GM12872 (cell line): ENCODE data around the gene SGK1.

Experiments
- TF ChIP-seq, protein P1 (sequence below): IDR thresholded peaks from 3 replicates; pipeline ENCODE4 v1.5.1; 2011; ENCODE audit warnings: low read depth, mild to moderate bottlenecking, low read length, moderate library complexity; ENCODE audit not compliant: insufficient read depth

SGK1 gene

DNA sequence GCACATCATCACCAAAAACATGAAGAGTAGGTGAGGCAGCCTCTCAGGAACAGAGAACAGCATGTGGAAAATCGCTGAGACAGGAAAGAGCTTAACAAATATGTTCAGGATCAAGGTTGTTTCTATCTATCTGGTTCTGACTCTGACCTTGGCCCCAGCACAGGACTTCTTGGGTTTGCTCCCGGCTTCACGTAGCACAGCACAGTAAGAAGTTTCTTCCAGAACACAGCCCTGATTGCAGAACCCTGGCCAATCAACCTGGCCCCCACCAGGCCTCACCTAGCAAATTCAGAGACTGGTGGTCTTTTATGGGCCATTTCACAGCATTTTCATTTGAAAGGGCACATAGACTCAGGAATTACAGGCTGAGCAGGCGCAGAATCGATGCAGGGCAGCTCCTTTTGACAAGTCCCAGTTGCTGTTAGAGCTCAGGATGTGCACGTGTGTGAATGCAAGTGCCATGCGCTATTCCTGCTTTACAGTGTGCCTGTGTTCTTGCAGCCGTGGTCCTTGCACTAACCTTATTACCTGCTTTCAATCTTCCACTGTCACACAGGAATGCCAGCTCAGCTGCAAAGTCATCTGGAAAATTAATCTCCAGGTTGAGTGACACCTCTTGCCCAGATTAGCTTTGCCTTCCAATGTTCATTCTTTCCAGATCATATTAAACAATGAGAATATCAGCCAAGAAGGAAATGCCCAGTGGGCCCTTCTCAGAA lies 165.0 kb downstream of the SGK1 start:
- TF ChIP-seq, protein P1, sequence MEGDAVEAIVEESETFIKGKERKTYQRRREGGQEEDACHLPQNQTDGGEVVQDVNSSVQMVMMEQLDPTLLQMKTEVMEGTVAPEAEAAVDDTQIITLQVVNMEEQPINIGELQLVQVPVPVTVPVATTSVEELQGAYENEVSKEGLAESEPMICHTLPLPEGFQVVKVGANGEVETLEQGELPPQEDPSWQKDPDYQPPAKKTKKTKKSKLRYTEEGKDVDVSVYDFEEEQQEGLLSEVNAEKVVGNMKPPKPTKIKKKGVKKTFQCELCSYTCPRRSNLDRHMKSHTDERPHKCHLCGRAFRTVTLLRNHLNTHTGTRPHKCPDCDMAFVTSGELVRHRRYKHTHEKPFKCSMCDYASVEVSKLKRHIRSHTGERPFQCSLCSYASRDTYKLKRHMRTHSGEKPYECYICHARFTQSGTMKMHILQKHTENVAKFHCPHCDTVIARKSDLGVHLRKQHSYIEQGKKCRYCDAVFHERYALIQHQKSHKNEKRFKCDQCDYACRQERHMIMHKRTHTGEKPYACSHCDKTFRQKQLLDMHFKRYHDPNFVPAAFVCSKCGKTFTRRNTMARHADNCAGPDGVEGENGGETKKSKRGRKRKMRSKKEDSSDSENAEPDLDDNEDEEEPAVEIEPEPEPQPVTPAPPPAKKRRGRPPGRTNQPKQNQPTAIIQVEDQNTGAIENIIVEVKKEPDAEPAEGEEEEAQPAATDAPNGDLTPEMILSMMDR, result no peak

DNA sequence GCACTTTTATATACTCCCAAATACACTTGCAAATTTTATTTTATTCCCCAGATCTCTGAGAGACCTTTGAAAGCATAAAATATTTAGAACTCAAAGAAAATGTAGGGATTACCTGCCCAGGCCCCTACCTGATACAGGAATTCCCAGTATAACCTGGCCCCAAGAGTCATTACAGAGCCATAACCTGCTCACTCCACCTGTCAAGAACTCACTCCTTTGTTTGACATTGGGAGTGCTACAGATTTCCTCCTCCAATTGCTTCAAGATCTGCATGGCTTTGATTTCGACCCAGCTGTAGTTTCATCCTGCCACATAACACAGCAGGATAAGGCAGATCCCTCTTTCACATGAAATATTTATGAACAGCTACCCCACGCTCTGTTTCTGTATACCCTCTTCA lies 169.3 kb downstream of the SGK1 start:
- TF ChIP-seq, protein P1, result no peak

DNA sequence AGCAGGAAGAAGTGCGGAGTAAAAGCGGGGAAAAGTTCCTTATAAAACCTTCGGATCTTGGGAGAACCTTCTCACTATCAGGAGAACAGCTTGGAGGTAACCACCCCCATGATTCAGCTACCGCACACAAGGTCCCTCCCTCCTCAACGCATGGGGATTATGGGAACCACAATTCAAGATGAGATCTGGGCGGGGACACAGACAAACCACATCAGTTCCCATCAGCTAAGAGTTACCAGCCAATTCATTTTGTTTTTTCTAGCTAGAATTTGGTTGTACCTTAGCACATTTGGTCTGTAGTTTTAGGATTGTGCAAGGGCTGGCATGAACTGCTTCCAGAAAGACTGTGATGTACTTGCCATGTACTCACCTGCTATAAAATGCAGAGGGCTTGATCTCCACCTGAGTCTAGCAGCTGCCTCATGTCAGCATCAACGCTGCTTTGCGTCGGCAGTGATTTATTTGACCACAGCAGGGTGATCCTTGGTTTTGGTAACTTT lies 170.8 kb downstream of the SGK1 start:
- TF ChIP-seq, protein P1, result no peak

DNA sequence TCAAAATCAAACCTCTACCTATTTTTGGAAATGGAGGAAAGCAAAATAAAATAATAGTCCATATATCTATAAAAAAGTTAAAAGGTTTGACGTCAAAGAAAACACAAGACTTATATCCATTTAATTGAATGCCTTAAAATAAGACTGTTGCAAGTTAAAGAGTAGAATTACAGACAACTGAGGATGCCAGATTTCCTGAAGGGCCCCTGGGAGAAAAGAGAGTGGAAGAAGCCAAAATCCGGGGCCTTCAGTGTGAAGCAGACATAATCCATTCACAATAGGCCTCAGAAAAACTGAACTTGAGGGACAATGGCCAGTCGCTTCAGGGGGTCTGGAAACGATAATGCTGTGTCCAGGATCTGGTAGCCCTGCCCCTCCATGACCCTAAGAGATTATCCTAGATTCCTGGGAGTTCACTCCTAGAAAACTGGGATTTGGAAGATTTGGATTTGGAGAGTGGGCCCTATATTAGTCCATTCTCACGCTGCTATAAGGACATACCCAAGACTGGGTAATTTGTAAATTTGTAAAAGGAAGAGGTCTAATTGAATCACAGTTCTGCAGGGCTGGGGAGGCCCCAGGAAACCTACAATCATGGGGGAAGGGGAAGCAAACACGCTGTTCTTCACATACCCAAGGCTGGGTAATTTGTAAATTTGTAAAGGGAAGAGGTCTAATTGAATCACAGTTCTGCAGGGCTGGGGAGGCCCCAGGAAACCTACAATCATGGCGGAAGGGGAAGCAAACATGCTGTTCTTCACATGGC lies 171.5 kb downstream of the SGK1 start:
- TF ChIP-seq, protein P1, result no peak

DNA sequence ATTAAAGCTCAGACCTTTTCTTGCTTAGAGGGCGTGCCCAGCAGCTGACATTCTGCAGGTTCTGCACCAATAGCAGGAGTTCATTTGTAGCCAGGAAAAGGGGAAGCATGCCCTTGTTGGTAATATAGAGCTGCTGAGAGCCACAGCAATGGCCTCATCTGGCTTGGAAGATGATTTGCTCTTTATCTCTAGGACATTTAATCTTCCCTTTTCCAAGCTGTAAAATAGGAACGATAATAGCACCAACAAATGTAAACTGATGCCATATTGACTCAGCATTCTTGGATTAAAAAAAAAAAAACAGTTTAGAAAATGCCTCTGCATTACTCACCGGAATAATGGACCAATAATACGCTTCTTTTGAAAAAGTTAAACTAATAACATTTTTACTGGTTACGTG lies 172.1 kb downstream of the SGK1 start:
- TF ChIP-seq, protein P1, result no peak

DNA sequence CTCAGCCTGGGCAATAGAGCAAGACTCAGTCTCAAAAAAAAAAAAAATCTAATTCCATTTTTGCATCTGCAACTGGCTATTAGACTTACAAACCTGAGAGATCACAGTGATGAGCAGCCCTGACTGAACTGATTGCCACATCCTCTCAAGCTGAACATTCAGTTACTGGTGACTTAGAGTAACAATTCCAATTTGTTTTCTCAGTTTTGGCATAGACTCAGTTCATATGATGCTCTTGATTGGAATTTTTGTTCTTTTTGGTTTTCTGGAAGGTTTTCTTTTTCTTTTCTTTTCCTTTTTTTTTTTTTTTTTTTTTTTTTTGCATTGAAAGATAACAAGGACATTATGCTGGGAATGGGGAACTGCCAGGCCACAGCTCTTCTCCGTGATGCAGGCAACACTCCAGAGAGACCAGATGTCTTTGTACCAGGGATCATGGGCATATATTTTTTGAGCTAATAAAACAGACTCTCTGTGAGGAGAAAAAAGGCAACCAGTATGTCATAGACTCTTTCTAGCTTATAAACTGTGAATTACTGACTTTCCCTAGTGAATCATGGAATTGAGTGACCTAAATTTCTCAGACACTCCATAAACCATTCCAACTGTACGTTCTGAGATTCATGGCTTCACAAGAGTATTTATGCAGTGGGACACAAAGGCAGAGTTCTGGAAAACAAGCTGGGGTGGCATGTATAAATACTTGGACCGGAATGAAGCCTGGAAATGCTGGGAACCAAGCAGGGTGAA lies 179.5 kb downstream of the SGK1 start:
- TF ChIP-seq, protein P1, result no peak

DNA sequence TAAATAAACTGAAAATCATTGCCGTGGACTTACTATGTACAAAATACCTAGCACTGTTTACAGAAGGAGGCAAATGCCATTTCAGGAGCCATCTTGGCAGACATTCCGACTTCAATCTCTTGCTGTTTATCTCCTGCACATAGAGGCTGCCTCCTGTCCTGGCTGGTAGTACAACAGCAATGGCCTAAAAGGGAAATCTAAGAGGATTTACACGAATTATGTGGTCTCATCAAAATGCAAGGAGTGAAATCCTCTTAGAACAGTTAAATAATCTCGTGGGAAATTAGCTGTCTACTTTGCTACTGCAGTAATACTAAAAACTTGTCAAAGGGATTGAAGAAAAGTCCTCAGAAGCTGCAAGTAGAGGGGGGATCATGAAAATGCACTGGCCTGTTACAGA lies 183.3 kb downstream of the SGK1 start:
- TF ChIP-seq, protein P1, result no peak
